ENCODE data around the gene PLEKHA7. TPM values are rescaled to one million over a fixed set of nuclear protein-coding genes. Genes with fewer than 3 reads are reported as not detected.
A peak's percentile ranks its signal among the peaks of the same experiment; 100 is the strongest.

Gene PLEKHA7
- total and polyA plus RNA-seq, 2 of the 13 experiments (the other 11 are each of a cell fraction or from before 2014, with no cell fraction given) = 17.5 to 18.7 TPM

DNA sequence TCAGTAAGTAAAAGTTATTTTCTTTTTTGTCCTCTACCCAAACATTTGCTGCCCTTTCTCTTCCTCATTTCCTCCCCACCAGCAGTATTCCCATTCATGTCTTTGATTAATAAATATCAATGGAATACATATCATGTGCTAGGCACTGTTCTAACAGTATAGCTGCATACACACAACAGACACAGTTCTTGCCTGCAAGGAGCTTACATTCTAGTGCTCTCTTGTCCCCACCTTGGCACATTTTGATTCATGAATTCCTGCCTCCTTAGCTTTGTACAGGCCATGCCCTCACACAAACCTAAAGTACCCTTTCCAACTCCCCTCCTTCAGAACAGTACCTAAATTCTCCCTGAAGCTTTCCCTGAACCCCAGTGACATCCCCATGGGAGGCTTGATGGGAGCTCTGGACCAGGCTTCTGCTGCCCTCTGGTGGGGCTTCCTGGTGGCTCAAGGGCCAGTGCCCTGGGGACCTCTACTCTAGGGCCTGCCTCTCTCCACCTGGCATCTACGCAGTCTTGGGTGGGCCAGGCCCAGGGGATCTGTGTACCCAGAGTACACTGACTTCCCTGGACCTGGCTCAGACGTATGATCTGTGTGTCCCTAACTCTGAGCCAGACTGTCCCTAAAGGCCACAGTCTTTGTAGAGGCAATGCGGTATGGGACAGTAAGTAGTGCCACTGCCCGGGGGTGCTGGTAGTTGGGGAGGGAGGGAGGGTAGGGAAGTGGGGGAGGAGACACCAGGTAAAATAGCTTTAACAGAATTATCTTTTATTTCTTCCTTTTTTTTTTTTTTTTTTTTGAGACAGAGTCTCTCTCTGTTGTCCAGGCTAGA, 49.2 kb upstream of the PLEKHA7 start (continued):
- TF ChIP-seq, protein P1, sequence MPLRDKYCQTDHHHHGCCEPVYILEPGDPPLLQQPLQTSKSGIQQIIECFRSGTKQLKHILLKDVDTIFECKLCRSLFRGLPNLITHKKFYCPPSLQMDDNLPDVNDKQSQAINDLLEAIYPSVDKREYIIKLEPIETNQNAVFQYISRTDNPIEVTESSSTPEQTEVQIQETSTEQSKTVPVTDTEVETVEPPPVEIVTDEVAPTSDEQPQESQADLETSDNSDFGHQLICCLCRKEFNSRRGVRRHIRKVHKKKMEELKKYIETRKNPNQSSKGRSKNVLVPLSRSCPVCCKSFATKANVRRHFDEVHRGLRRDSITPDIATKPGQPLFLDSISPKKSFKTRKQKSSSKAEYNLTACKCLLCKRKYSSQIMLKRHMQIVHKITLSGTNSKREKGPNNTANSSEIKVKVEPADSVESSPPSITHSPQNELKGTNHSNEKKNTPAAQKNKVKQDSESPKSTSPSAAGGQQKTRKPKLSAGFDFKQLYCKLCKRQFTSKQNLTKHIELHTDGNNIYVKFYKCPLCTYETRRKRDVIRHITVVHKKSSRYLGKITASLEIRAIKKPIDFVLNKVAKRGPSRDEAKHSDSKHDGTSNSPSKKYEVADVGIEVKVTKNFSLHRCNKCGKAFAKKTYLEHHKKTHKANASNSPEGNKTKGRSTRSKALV (CRISPR knock-in tag; IDR thresholded peaks at IDR 0.05) = no peak
- TF ChIP-seq, protein P2, sequence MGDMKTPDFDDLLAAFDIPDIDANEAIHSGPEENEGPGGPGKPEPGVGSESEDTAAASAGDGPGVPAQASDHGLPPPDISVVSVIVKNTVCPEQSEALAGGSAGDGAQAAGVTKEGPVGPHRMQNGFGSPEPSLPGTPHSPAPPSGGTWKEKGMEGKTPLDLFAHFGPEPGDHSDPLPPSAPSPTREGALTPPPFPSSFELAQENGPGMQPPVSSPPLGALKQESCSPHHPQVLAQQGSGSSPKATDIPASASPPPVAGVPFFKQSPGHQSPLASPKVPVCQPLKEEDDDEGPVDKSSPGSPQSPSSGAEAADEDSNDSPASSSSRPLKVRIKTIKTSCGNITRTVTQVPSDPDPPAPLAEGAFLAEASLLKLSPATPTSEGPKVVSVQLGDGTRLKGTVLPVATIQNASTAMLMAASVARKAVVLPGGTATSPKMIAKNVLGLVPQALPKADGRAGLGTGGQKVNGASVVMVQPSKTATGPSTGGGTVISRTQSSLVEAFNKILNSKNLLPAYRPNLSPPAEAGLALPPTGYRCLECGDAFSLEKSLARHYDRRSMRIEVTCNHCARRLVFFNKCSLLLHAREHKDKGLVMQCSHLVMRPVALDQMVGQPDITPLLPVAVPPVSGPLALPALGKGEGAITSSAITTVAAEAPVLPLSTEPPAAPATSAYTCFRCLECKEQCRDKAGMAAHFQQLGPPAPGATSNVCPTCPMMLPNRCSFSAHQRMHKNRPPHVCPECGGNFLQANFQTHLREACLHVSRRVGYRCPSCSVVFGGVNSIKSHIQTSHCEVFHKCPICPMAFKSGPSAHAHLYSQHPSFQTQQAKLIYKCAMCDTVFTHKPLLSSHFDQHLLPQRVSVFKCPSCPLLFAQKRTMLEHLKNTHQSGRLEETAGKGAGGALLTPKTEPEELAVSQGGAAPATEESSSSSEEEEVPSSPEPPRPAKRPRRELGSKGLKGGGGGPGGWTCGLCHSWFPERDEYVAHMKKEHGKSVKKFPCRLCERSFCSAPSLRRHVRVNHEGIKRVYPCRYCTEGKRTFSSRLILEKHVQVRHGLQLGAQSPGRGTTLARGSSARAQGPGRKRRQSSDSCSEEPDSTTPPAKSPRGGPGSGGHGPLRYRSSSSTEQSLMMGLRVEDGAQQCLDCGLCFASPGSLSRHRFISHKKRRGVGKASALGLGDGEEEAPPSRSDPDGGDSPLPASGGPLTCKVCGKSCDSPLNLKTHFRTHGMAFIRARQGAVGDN (CRISPR knock-in tag; IDR thresholded peaks at IDR 0.05) = peak; percentile 33
- TF ChIP-seq ZNF367 (CRISPR knock-in tag; IDR thresholded peaks at IDR 0.05; ENCODE audit: borderline replicate concordance) = no peak
- 0 out of 2 replicates have a peak, but pooled peaks have one; percentile 27 for TF ChIP-seq SALL2 (CRISPR knock-in tag; IDR thresholded peaks at IDR 0.05)
- no peak for TF ChIP-seq MIER3 (CRISPR knock-in tag; IDR thresholded peaks at IDR 0.05; ENCODE audit: borderline replicate concordance)
- TF ChIP-seq ZNF850 (CRISPR knock-in tag; conservative IDR thresholded peaks at IDR 0.05) = no peak
- TF ChIP-seq, protein P3, sequence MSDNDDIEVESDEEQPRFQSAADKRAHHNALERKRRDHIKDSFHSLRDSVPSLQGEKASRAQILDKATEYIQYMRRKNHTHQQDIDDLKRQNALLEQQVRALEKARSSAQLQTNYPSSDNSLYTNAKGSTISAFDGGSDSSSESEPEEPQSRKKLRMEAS (IDR thresholded peaks at IDR 0.05) = no peak
- TF ChIP-seq, protein P4, sequence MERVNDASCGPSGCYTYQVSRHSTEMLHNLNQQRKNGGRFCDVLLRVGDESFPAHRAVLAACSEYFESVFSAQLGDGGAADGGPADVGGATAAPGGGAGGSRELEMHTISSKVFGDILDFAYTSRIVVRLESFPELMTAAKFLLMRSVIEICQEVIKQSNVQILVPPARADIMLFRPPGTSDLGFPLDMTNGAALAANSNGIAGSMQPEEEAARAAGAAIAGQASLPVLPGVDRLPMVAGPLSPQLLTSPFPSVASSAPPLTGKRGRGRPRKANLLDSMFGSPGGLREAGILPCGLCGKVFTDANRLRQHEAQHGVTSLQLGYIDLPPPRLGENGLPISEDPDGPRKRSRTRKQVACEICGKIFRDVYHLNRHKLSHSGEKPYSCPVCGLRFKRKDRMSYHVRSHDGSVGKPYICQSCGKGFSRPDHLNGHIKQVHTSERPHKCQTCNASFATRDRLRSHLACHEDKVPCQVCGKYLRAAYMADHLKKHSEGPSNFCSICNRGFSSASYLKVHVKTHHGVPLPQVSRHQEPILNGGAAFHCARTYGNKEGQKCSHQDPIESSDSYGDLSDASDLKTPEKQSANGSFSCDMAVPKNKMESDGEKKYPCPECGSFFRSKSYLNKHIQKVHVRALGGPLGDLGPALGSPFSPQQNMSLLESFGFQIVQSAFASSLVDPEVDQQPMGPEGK (CRISPR knock-in tag; IDR thresholded peaks at IDR 0.05) = 0 out of 2 replicates have a peak, but pooled peaks have one; percentile 30
- TF ChIP-seq FLYWCH1 (CRISPR knock-in tag; IDR thresholded peaks at IDR 0.05) = no peak
- TF ChIP-seq KLF16 (CRISPR knock-in tag; IDR thresholded peaks at IDR 0.05) = no peak
- TF ChIP-seq, protein P5, sequence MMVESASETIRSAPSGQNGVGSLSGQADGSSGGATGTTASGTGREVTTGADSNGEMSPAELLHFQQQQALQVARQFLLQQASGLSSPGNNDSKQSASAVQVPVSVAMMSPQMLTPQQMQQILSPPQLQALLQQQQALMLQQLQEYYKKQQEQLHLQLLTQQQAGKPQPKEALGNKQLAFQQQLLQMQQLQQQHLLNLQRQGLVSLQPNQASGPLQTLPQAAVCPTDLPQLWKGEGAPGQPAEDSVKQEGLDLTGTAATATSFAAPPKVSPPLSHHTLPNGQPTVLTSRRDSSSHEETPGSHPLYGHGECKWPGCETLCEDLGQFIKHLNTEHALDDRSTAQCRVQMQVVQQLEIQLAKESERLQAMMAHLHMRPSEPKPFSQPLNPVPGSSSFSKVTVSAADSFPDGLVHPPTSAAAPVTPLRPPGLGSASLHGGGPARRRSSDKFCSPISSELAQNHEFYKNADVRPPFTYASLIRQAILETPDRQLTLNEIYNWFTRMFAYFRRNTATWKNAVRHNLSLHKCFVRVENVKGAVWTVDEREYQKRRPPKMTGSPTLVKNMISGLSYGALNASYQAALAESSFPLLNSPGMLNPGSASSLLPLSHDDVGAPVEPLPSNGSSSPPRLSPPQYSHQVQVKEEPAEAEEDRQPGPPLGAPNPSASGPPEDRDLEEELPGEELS (CRISPR knock-in tag; IDR thresholded peaks at IDR 0.05) = no peak
- no peak for TF ChIP-seq JDP2 (CRISPR knock-in tag; IDR thresholded peaks at IDR 0.05; ENCODE audit: borderline replicate concordance)
- TF ChIP-seq RELA (CRISPR knock-in tag; IDR thresholded peaks at IDR 0.05) = no peak
- no peak for TF ChIP-seq ZNF468 (CRISPR knock-in tag; IDR thresholded peaks at IDR 0.05)
- no peak for TF ChIP-seq ZNF382 (CRISPR knock-in tag; IDR thresholded peaks at IDR 0.05; ENCODE audit: borderline replicate concordance)
- no peak for TF ChIP-seq ZNF883 (CRISPR knock-in tag; IDR thresholded peaks at IDR 0.05; ENCODE audit: not compliant biosample characterization)
- TF ChIP-seq POLR2A (IDR thresholded peaks at IDR 0.05; ENCODE audit: insufficient read depth in 1 of 2, low read depth in 2 of 2, low read length in 2 of 2) = no peak
- TF ChIP-seq RAD21 (CRISPR knock-in tag; IDR thresholded peaks at IDR 0.05) = peak; percentile 95
- peak; percentile 24 for TF ChIP-seq YY1 (IDR thresholded peaks at IDR 0.05; ENCODE audit: insufficient read depth, insufficient replicate concordance, low read depth, low read length)
